Natural killer cell (primary cell): ENCODE data around the gene PRODH2. TPM values are rescaled to one million over a fixed set of nuclear protein-coding genes. Genes with fewer than 3 reads are reported as not detected.
"Not testable (repeated sequence)": the region's sequence is repeated elsewhere in the genome, so short reads cannot be mapped to it uniquely, and the experiment has no call there.

Experiments used
- ATAC-seq, 3 donors: fragments of 150-1000 bp in 2 of 3; fragments of 200-7000 bp in 1 of 3; cut with Tn5 transposase; 1 replicate in 1 of 3; 2 replicates in 2 of 3; pipeline ENCODE4 v1.10.0; 2021; ENCODE audit warnings: mild to moderate bottlenecking in 2 of 3, moderate library complexity in 2 of 3
- DNase-seq, 2 donors: peaks; one replicate each; pipeline versions ENCODE4 v3.0.0 to v3.0.0-alpha.2; 2013 to 2021; ENCODE audit warnings: mixed read lengths in 1 of 2
- H3K27ac ChIP-seq: one replicate; pipeline ENCODE4 v1.5.1; 2013; ENCODE audit warnings: mild to moderate bottlenecking, low read length
- H3K27me3 ChIP-seq: one replicate; pipeline ENCODE4 v1.6.1; 2013; ENCODE audit warnings: low read length; ENCODE audit not compliant: control insufficient read depth, insufficient read depth
- H3K36me3 ChIP-seq: one replicate; pipeline ENCODE4 v1.6.1; 2013; ENCODE audit warnings: low read length; ENCODE audit not compliant: control insufficient read depth, insufficient read depth
- H3K4me1 ChIP-seq: one replicate; pipeline ENCODE4 v1.6.1; 2013; ENCODE audit warnings: low read length; ENCODE audit not compliant: control insufficient read depth, insufficient read depth
- H3K4me3 ChIP-seq: one replicate; pipeline ENCODE4 v1.5.1; 2013; ENCODE audit warnings: low read length
- H3K9me3 ChIP-seq: one replicate; pipeline ENCODE4 v1.6.1; 2013; ENCODE audit warnings: low read length; ENCODE audit not compliant: control insufficient read depth, insufficient read depth
- H3K27ac Mint-ChIP-seq, 2 donors: one replicate each; pipeline ENCODE4 v1.8.0; 2022; ENCODE audit warnings: mild to moderate bottlenecking in 2 of 2, mixed read lengths in 2 of 2, moderate library complexity in 1 of 2
- H3K27me3 Mint-ChIP-seq, 2 donors: one replicate each; pipeline ENCODE4 v1.8.0; 2022; ENCODE audit warnings: low read depth in 2 of 2, mixed read lengths in 2 of 2
- H3K36me3 Mint-ChIP-seq: one replicate; pipeline ENCODE4 v1.8.0; 2022; ENCODE audit warnings: mixed read lengths
- H3K4me1 Mint-ChIP-seq, 2 donors: one replicate each; pipeline ENCODE4 v1.8.0; 2022; ENCODE audit warnings: mixed read lengths in 2 of 2
- H3K4me3 Mint-ChIP-seq: one replicate; pipeline ENCODE4 v1.8.0; 2022; ENCODE audit warnings: mild to moderate bottlenecking, moderate library complexity, mixed read lengths
- H3K9me3 Mint-ChIP-seq, 2 donors: one replicate each; pipeline ENCODE4 v1.8.0; 2022; ENCODE audit warnings: mixed read lengths in 2 of 2
- WGBS: methylation state at CpG from one replicate; pipeline ENCODE4 v1.1.7; 2013; ENCODE audit warnings: missing lambda C conversion rate; ENCODE audit not compliant: insufficient coverage; 5-methylcytosine and 5-hydroxymethylcytosine counted together
- intact Hi-C: fragments of 100-400 bp; cut with micrococcal nuclease; formaldehyde crosslinking; loops from one replicate; pipeline ENCODE4 v1.14.2; 2022
- total RNA-seq, 4 donors: library from RNA; stranded (reverse); fragments of 120-200 nt in 1 of 4; gene quantifications; one replicate each; pipeline versions ENCODE4 v1.2.3 to v1.2.4, GENCODE V29; 2013 to 2022
- TF ChIP-seq, protein P1 (sequence below): fragments of 200-600 bp; IDR thresholded peaks from one replicate; pipeline ENCODE4 v1.8.0; 2022; ENCODE audit warnings: antibody characterized with exemption

Gene PRODH2
- total RNA-seq, 3 donors from 2014 or later (not counting 1 experiment from before 2014, with no cell fraction given), result not detected

DNA sequence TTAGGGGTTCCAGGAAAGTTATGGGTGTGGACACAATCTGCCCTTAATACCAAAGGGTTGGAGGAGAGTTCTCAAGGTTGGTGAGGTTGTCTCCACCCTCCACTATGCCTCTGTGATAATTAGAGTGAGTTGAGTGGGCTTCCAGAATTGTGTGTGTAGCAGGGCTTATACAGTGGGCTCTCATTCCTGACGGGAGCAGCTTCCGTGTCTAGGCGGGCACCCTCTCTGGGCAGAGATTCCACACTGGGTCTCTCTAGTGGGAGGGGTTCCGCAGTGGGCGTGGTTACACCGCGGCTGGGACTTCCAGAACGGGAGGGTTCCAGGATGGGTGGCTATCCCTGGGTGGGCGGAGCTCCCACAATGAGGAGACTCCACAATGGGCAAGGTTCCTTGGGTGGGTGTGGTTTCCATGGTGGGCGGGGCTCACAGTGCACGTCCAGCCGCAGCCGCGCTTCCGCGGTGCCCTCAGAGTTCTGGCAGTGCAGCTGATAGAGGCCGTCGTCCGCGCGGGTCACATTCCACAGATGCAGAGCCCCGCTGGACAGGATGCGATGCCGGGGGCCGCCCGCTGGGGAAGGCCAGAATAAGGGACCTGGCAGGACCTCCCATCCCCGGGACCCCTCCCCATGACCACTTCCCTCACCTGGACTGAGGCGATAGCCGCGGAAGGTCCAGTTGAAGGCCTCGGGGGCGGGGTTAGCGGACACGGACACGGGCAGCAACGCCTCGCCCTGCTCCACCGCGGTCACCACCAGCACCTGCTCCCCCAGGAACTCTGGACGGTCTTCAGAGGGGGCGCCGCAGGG lies 31.2 kb upstream of the PRODH2 start:
- no peaks in the 10 kb centered on the region for H3K36me3 ChIP-seq
- no peaks in the 10 kb centered on the region for H3K9me3 ChIP-seq
- peaks cover 18 to 19% of the 10 kb centered on the region in 2 donors for H3K4me1 Mint-ChIP-seq
- ATAC-seq (peak in 1 of 3 donors; percentile 26), DNase-seq (no peak)
- H3K9me3 Mint-ChIP-seq, result peaks cover 0 to 6% of the 10 kb centered on the region in 2 donors
- H3K4me1 ChIP-seq, result peaks cover 20% of the 10 kb centered on the region
- H3K27me3 ChIP-seq, result peaks cover 31% of the 10 kb centered on the region
- H3K4me3 ChIP-seq, result no peak overlapping the region
- TF ChIP-seq, protein P1, sequence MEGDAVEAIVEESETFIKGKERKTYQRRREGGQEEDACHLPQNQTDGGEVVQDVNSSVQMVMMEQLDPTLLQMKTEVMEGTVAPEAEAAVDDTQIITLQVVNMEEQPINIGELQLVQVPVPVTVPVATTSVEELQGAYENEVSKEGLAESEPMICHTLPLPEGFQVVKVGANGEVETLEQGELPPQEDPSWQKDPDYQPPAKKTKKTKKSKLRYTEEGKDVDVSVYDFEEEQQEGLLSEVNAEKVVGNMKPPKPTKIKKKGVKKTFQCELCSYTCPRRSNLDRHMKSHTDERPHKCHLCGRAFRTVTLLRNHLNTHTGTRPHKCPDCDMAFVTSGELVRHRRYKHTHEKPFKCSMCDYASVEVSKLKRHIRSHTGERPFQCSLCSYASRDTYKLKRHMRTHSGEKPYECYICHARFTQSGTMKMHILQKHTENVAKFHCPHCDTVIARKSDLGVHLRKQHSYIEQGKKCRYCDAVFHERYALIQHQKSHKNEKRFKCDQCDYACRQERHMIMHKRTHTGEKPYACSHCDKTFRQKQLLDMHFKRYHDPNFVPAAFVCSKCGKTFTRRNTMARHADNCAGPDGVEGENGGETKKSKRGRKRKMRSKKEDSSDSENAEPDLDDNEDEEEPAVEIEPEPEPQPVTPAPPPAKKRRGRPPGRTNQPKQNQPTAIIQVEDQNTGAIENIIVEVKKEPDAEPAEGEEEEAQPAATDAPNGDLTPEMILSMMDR, result no peak
- H3K27ac ChIP-seq, result no peak overlapping the region
- intact Hi-C loops, result no loop called here
- H3K27ac Mint-ChIP-seq, result no peak overlapping the region
- H3K4me3 Mint-ChIP-seq, result no peak overlapping the region
- peaks cover 37 to 46% of the 10 kb centered on the region in 2 donors for H3K27me3 Mint-ChIP-seq
- H3K36me3 Mint-ChIP-seq, result peaks cover 13% of the 10 kb centered on the region
- WGBS, result 17% methylated on average over 42 of the region's 42 CpGs

DNA sequence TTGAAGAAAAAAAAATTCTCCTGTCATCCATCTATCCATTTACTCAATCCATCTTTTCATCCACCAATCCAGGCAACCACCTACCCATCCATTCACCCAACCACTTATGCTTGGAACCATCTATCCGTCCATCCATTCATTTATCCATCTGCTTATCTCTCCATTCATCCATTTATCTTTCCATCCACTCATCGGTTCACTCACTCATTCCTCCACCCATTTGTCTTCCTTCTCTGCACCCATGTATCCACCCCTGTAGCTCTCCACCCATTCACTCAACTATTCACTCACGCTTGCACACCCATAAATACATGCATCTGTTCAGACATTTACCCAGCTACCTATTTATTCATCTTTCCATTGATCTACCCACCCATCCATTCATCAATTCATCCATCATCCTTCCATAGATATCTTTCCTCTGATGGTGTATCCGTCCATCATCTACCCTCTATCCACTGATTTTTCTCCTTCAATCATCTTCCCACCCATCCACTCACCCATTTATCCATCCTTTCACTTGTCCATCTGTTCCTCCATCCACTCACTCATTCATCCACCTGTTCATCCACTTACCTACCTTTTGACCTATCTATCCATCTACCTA lies 30.1 kb upstream of the PRODH2 start:
- H3K27ac ChIP-seq, result no peak overlapping the region
- H3K36me3 ChIP-seq, result no peaks in the 10 kb centered on the region
- Mint-ChIP-seq H3K4me1 (peaks cover 18 to 19% of the 10 kb centered on the region in 2 donors), H3K36me3 (peaks cover 13% of the 10 kb centered on the region), H3K4me3 (no peak overlapping the region), H3K27ac (no peak overlapping the region), H3K27me3 (peaks cover 37 to 42% of the 10 kb centered on the region in 2 donors), H3K9me3 (peaks cover 0 to 6% of the 10 kb centered on the region in 2 donors)
- ATAC-seq, result no peak
- peaks cover 20% of the 10 kb centered on the region for H3K4me1 ChIP-seq
- no peak overlapping the region for H3K4me3 ChIP-seq
- peaks cover 29% of the 10 kb centered on the region for H3K27me3 ChIP-seq
- DNase-seq, result no peak
- no peaks in the 10 kb centered on the region for H3K9me3 ChIP-seq
- intact Hi-C loops, result no loop called here
- TF ChIP-seq, protein P1, result no peak
- WGBS, result 87% methylated on average over 4 of the region's 4 CpGs

DNA sequence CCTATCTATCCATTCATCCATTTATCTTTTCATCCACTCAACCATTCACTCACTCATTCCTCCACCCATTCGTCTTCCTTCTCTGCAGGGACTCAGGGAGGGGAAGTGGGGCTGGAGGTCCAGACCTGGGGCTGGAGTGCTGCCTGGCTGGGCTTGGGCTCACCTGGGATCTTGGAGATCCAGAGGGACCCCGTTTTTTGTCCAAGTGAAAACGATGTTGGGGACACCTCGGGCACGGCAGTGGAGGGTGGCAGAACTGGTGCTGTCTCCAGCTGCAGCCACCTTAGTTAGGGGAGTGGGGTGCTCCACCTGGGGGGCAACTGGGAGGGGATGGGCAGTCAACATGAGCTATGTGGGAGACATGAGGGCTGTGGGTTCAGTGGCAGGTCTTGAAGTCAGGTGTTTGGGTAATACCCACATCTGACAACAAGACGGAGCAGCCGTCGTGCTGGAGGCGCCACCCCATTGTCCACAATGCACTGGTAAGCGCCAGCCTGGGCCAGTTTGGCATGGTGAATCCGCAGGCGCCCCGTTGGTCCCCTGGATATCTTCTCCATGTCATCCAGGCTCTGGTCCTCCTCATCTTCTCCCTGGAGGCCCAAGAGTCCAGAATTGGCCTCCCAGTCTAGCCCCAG lies 29.4 kb upstream of the PRODH2 start:
- Histone ChIP-seq H3K4me1 (peaks cover 20% of the 10 kb centered on the region), H3K27ac (no peak overlapping the region), H3K27me3 (peaks cover 28% of the 10 kb centered on the region), H3K9me3 (no peaks in the 10 kb centered on the region), H3K4me3 (no peak overlapping the region), H3K36me3 (no peaks in the 10 kb centered on the region)
- Mint-ChIP-seq H3K4me1 (peaks cover 18 to 19% of the 10 kb centered on the region in 2 donors), H3K4me3 (no peak overlapping the region), H3K27ac (no peak overlapping the region), H3K27me3 (peaks cover 37 to 45% of the 10 kb centered on the region in 2 donors), H3K9me3 (peaks cover 0 to 6% of the 10 kb centered on the region in 2 donors), H3K36me3 (peaks cover 13% of the 10 kb centered on the region)
- ATAC-seq (no peak), DNase-seq (no peak)
- WGBS, result 83% methylated on average over 13 of the region's 13 CpGs
- intact Hi-C loops, result no loop called here
- TF ChIP-seq, protein P1, result no peak

DNA sequence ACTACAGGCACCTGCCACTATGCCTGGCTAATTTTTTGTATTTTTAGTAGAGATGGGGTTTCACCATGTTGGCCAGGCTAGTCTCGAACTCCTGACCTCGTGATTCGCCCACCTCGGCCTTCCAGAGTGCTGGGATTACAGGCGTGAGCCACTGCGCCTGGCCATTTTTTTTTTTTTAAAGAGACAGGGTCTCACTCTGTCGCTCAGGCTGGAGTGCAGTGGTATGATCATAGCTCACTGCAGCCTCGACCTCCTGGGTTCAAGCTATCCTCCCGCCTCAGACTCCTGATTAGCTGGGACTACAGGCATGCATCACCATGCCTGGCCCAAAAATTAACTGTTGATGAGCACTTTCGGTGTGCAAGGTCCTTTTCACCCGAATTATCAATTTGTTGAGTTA lies 23.5 kb upstream of the PRODH2 start:
- not testable (repeated sequence) for H3K27me3 ChIP-seq, H3K36me3 ChIP-seq

More for the DNA sequence above, 23.5 kb upstream of the PRODH2 start:
- 64% methylated on average over 11 of the region's 11 CpGs for WGBS
- intact Hi-C loops, H3K36me3 Mint-ChIP-seq, H3K4me1 ChIP-seq, H3K4me1 Mint-ChIP-seq, H3K4me3 Mint-ChIP-seq, H3K9me3 ChIP-seq, DNase-seq, ATAC-seq, H3K27ac Mint-ChIP-seq, H3K4me3 ChIP-seq, H3K27ac ChIP-seq, H3K9me3 Mint-ChIP-seq: not testable (repeated sequence)
- H3K27me3 Mint-ChIP-seq, result peaks cover 7 to 18% of the 10 kb centered on the region in 2 donors
